ENCODE results near the gene PRR35. TPM values are rescaled to one million over a fixed set of nuclear protein-coding genes. Genes with fewer than 3 reads are reported as not detected.

PRR35 gene
- polyA plus RNA-seq, 3 donors = 0.20 TPM; not detected in 2

DNA sequence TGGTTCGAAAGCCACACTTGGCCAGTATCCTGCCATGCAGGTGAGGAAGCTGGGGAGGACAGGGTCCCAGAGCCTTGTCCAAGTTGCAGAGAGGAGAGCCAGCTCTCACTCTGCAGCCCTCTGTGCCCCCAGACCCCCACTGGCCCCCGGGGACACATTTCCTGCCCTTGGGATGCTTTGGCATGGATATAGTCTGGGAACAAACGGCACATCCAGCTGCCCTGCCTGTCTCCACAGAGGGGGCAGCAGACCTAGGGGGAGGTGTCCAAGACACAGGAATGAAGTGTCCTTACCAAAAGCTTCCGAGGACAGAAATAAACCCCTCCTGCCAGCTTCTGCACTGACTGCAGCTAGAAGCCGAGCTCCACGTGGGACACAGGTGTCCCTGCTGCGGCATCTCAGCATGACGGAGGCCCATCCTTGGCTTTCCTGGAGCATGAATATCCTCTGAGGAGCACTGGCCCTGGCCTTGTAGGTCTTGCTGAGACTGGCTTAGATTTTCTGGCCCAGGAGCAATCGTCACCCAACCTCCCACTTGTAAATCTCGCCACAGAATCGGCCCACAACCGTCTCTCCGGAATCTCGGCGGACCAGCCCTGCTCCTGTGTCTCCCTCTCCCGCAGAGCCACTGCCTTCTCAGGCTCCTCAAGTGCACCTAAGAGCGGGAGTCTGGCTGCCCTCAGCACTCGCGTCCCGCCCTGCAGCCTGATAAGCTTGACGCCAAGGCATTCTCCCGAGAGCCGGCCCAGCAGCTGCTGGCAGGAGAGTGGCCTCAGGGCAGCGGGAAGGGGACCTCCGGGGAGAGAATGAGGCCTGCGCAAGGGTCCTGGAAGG, 33.8 kb upstream of the PRR35 start:
- WGBS, 3 donors = 6 to 9% (median 7%) methylated on average over 23 to 26 of the region's 26 CpGs
- H3K27ac ChIP-seq (ENCODE audit: low read depth, low read length) = peak overlapping the region; percentile 48

DNA sequence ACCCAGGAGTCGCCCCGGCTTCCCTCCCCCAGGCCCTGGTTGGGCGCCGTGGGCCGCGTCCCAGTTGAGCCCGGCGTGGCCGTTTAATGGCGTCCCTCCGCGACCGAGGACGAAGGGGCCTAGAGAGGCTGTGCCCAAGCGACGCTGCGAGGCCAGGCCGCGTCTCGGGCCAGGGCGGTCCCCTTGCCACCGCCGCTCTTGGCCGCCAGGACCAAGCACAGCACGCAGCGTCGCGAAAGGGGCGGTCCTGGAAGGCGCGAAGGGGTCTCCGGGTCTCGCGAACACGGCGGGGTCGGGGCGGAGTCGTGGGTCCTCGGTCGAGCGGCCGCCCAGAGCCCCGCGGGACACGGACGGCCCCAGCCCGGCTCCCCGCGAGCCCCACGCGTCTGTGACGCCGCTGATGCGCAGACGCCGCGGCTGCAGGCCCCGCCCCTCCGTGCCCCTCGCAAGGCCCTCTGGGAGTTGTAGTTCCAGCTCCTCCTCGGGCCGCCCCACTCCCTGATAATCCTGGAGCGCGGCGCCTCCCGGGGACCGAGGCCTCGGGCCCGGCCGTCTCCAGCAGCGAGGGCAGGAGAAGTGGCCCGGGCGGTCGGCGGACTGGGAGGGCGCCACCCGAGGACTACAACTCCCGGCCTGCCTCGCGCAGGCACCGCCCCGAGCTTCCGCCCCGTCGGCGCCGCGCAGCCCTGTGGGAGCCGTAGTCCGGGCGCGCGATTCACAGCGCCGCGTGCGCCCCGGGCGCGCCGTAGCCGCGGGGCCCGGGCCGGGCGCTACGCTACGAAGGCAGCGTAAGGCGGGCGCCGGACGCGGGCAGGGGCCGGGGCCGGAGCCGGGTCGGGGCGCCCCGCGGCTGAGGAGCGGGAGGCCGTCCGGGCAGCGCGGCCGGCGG, 32.9 kb upstream of the PRR35 start, which contains the start of gene CAPN15:
TSS of gene CAPN15 (plus strand) at position 698 of the 889 bp plus-strand sequence. CDS start 19,127 bp downstream, outside the sequence.
- 0% methylated on average over 73 to 129 of the region's 129 CpGs for WGBS, 3 donors
- H3K27ac ChIP-seq (ENCODE audit: low read depth, low read length) = peak within 1 kb of the TSS; percentile 71

DNA sequence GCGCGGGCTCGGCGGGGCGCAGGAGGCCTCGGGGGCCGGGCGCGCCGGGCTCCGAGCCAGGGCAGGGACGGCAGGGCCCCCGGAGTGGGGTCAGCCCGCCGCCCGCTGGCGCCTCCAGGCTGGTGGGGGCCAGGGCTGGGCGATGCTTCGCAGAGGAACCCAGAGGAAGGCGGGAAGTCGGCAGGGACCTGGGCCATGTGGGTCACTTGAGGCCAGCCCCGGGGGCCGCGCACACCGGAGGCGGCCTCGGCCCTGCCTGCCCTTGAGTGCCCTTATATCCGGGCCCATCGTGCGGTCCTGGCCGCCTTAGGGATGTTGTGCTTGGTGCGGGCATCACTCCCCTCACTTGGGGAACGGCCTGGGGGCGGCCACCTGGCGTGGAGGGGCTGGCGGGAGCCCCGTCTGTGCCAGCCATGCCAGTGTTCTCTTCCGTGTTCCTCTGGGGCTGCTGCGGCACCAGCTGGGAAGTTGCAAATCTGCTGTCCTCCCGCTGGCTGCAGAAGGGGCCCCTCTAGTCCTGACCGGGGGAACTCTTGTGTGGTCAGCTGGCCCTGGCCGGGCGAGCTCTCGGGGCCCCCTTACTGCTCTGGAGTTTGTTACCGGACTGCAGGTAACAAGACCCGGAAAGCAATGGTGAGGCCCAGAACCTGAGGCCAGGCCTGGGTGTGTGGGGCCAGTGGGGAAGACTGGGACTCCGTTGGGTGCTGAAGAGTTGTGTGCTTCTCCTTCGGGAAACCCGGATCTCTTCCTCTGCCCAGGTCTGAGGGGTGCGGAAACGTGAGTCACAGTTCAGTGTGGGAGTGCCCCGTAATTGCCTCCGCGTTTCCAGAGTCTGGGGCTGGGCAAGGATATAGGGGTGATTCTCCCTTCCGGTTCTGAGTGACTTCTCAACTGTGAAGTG, 31.8 kb upstream of the PRR35 start:
- WGBS, 3 donors = 0 to 2% (median 2%) methylated on average over 38 to 55 of the region's 55 CpGs
- H3K27ac ChIP-seq (ENCODE audit: low read depth, low read length) = peak overlapping the region; percentile 7

DNA sequence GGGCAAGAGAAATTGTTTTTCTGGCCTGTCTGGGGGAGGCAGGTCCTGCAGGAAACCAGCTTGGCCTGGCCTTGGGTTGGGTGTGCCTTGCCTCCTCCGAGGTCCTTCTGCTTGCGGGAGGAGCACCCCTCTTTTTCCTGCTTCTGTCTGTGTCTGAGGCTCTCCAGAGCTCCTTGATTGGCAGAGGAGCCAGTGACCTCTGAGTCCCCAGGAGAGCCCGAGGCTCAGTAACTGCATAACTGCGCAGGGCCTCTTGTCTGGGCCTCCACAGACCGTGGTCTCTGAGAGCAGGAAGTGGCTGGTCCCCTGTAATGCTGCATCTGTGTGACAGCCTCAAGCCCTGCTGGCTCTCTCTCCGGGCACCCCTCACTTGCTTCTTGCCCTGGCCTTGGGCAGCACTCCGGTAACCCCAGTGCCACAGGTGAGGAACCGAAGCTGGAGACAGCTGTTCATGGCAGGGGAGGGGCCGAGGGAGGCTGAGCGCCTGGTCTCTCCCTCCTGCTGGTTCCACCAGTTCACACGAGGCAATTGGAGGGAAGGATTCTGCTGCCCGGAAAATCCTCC, 31.1 kb upstream of the PRR35 start:
- 17 to 42% (median 41%) methylated on average over 12 of the region's 12 CpGs for WGBS, 3 donors
- H3K27ac ChIP-seq (ENCODE audit: low read depth, low read length) = no peak overlapping the region

DNA sequence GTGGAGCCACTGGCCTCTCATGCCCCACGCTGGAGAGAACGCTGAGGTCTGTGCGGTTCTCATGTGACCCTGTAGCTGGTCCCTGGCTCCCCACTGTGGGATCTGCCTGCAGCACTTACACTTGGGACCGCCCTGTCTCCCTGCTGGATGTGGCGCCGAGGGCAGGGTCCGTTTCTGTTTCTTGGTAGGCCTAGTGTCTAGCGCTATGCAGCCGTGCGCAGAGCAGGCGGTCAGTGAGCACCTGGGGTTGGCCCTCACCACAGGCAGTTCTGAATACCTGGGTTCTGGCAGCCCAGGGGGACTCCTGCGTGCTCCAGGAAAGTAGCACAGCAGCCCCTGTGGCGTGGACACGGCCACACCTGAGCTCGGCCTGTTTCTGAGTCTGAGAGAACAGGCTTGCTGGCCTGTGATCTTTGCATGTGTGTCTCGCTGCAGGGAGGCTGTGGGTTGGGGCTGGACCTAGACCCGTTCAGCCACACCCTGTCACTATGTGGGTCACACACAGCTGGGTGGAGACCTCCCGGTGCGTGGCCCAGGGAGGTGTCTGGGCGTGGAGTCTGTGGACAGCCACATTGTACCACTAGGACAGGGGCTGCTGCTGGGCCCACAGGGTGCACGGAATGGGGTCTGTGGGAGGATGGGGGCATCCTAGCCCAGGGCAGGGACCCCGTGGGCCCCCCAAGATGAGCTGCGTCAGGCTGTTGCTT, 29.9 kb upstream of the PRR35 start:
- no peak overlapping the region for H3K27ac ChIP-seq (ENCODE audit: low read depth, low read length)
- 70 to 93% (median 90%) methylated on average over 23 of the region's 23 CpGs for WGBS, 3 donors

DNA sequence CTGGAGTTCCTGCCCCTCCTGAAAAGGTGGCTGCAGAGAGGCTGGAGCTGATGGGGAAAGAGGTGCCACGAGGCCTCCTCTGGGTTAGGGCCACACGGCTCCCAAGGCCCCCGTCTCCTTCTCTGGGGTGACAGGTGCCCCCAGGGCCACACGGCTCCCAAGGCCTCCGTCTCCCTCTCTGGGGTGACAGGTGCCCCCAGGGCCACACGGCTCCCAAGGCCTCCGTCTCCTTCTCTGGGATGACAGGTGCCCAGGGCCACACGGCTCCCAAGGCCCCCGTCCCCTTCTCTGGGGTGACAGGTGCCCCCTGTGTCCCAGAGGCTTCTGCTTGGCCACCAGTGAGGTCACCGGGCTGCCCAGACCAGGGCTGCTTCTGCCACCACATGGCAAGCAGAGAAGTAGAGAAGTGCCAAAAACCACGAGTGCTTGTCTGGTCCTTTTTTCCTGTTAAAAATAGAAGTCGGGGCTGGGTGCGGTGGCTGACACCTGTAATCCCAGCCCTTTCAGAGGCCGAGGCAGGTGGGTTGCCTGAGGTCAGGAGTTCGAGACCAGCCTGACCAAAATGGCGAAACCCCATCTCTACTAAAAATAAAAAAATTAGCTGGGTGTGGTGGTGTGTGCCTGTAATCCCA, 28.6 kb upstream of the PRR35 start:
- H3K27ac ChIP-seq (ENCODE audit: low read depth, low read length) = no peak overlapping the region
- 60 to 91% (median 87%) methylated on average over 16 of the region's 16 CpGs for WGBS, 3 donors

DNA sequence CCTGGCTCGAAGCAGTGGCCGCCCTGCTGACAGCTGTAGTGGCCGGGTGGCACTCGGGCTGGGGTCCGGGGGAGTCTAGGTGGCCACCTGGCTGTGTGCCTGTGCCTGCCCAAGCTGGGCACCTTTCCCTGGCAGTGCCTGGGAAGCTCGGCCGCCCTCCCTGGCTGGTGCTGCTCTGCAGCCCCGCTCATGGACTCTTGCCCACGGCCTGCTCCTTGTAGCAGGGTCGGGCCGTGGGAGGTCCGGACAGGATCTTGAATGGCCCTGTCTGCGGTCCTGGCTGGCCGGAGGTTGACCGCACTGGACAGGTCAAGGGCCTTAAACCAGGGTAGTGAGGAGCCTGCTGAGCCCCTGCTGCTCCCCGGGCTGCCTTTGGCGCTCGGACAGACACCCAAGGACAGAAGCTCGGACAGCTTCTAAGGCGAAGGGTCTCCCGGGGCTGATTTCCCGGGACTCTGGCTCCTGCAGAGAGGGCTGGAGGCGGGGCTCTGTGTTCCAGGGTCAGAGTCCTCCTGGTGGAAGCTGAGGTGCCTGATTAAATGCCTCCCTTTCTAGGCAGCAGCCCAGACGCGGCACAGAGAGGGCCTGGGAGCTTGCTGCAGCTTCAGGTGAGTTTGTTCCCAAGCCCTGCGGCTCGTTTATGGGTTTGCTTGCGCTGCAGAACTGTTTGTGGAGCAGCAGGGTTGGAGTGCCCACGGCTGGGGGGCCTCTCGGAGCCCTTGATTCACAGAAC, 26.6 kb upstream of the PRR35 start:
- WGBS, 3 donors = 24 to 81% (median 75%) methylated on average over 30 of the region's 30 CpGs
- H3K27ac ChIP-seq (ENCODE audit: low read depth, low read length) = no peak overlapping the region

DNA sequence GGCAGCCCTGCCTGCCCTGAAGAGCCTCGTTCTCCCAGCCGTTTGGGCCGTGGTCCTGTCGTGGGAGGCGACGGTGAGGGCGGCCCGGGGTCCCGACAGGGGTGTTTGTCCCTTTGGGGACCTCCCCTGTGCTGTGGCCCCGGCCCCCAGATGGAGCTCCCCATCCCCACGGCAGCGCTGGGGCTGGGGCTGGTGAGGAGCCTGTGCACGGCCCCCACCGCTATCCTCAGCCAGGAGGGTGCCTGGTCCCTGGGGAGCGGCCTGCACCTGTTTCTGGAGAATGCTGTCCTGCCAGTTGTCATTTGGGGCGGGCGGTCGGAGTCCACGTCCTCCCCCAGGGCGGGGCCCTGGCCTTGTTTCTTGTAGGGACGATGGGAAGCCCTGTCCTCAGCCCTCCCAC, 26.1 kb upstream of the PRR35 start:
- no peak overlapping the region for H3K27ac ChIP-seq (ENCODE audit: low read depth, low read length)
- 28 to 83% (median 78%) methylated on average over 18 to 21 of the region's 21 CpGs for WGBS, 3 donors

DNA sequence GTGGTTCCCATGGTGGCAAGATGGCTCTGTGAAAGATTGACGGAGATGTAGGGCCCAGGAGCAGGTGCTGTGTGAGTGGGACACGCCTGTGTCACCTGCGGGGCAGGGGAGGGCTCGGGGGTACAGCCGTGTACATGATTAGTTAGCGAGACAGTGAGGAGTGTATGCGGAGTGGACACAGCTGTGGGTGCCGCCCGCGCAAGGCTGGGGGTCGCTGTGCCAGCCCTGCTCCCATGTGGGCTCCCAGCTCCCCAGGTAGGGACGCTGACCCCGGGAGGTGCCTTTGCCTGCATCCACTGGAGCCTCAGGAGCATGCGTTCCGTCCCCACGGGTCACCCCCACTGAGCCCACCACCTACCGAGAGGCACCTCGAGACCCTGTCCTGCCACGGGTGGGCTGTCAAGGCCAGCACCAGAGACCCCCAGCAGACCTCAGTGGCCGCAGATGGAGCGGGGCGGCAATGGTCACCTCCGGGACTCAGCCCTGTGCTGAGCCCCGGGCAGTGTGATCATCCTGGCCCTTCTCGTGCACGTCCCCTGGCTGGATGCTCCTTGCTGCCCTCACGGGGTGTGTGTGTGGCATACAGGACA, 25.2 kb upstream of the PRR35 start:
- H3K27ac ChIP-seq (ENCODE audit: low read depth, low read length) = no peak overlapping the region
- WGBS, 3 donors = 73 to 89% (median 89%) methylated on average over 26 to 27 of the region's 27 CpGs

DNA sequence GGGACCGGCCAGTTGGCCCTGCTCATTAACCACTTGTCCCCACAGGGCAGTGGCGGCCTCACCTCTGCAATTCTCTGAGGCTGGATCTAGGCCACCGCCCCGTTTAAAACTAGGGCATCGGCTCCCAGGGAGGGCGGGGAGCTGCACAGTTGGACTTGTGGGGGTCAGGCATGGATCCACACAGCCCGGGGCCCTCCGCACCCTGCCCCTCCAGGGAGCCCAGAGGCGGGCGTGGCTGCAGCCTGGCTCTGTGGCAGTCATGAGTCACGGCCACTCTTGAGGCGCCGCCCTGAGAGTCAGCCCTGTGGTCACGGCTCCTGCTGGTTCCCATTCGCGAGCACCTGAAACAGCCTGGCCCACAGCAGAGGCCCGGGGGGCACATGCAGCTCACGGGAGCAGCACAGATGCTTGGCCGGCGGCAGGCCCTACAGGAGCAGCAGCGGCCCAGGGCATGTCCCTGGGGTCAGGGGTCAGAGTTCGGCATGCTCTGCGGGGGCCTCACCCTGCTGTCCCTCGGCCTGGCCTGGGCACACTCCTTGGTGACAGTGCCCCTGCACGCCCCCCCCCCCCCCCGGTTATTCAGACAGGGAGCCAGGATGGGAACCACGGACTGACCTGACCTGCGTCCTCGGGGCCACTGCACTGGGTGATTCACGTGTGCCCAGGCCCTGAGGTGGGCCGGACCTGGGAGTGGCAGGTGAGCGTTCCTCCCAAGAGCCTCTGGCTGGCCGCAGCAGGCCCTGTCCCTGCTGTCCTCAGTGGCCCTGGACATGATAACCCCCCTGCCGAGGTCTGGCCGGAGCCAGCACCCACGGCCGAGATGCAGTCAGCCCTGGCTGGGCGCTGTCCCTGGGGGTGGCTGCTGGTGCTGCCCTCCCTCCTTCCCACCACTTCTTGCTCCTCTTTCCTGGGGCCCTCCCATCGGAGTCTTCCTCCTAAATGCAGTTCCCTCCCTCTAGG, 24.5 kb upstream of the PRR35 start:
- 72 to 81% (median 75%) methylated on average over 37 to 39 of the region's 39 CpGs for WGBS, 3 donors
- no peak overlapping the region for H3K27ac ChIP-seq (ENCODE audit: low read depth, low read length)

DNA sequence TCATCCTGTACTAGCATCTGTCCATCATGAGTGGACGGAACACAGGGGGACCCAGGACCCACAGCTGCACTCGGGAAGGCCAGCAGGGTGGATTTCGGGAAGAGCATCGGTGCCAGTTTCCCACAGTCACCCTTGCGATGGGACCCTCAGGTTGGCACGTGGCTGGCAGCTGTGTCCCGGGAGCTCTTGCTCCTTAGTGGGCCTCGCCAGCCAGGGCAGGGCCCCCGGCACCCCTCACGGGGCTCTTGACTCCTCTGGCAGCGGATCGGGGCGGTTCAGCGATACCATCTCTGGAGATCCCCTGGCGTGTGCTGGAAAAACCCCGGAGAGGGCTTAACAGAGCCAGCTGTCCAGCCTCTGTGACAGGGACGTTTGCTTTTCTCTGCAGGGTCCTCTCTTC, 23.4 kb upstream of the PRR35 start:
- H3K27ac ChIP-seq (ENCODE audit: low read depth, low read length) = no peak overlapping the region
- 90 to 93% (median 92%) methylated on average over 17 of the region's 17 CpGs for WGBS, 3 donors

DNA sequence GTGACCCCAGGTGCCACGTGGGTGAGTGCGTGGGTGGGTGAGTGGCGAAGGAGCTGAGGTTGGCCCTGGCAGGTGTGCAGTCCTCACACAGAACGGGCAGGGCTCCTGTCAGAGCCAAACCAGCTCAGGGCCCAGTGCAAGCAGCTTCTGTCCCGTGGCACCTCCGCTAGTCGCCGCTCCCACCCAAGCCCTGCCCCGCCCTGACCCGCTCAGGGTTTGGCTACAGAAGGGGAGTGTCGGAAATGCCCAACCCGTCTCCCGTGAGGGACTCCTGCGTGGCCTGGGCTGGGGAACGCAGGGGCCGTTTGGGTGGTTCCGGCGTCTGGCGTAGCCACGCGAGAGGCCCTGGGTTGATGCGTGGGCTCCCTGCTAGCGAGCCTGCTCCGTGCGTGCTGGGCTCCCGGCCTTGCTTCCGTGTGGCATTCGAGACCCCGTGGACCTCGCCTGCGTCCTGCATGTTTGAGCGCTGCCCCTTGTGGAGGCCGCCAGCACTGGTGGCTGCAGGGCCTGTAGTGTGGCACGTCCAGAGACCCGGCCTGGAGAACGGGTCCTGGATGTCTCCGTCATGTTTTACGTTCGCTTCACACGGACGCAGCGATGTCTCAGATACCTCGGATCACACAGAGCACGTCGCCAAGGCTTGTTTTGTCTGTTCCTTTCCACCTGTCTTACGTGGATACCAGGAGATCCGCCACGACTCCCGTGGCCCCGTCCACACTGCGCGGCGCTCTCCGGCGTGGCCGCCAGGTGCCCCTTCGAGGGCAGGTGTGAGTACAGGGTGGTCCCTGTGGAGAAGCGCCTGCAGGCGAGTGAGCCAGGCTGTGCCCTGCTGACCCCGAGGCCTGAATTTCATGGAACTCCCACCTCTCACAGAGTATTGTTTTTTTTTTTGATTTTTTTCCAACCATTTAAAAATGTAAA, 22.5 kb upstream of the PRR35 start:
- H3K27ac ChIP-seq (ENCODE audit: low read depth, low read length) = no peak overlapping the region
- WGBS, 3 donors = 94 to 97% (median 94%) methylated on average over 59 to 60 of the region's 60 CpGs

DNA sequence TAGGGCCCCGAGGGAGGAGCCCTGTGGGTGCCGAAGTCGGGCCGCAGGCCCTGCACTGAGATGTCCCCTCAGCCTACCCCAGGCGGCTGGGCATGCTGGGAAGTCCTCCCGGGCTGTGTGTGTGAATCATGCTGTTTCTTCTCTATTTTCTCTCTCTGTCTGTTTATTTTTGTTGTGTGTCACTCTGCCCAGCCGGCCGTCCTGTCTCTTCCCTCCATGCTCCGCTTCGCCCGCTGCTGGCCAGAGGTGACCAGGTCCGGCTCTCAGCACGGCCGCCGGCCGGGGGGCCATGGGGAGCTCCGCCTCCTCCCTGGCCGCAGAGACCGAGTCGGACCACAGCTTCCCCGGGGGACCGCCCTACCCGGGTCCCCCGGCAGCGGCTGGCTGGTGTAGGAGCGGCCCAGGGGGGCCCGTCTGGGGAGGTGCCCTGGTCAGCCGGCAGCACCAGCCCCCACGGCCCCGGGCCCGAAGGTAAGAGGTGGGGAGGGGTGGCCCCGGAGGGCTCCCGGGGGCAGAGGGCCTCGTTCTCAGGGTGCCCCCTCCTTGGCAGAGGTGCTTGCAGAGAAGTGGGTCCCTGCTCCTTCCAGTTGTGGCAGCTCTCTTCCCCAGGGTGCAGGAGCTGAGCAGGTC, 20.2 kb upstream of the PRR35 start:
- 83 to 90% (median 90%) methylated on average over 30 to 34 of the region's 34 CpGs for WGBS, 3 donors

More for the DNA sequence above, 20.2 kb upstream of the PRR35 start:
- no peak overlapping the region for H3K27ac ChIP-seq (ENCODE audit: low read depth, low read length)

Data from adipose tissue (tissue), 3 donors.